HG03469 (cell line): Measurements from ENCODE around the gene TNFRSF1A.

ENCODE experiments used
- ATAC-seq: cut with Tn5 transposase; IDR thresholded peaks from one replicate; pipeline ENCODE4 v1.9.1; 2021; ENCODE audit warnings: mild to moderate bottlenecking, moderate library complexity, moderate number of reproducible peaks; ENCODE audit not compliant: unreplicated experiment

The TNFRSF1A gene

DNA sequence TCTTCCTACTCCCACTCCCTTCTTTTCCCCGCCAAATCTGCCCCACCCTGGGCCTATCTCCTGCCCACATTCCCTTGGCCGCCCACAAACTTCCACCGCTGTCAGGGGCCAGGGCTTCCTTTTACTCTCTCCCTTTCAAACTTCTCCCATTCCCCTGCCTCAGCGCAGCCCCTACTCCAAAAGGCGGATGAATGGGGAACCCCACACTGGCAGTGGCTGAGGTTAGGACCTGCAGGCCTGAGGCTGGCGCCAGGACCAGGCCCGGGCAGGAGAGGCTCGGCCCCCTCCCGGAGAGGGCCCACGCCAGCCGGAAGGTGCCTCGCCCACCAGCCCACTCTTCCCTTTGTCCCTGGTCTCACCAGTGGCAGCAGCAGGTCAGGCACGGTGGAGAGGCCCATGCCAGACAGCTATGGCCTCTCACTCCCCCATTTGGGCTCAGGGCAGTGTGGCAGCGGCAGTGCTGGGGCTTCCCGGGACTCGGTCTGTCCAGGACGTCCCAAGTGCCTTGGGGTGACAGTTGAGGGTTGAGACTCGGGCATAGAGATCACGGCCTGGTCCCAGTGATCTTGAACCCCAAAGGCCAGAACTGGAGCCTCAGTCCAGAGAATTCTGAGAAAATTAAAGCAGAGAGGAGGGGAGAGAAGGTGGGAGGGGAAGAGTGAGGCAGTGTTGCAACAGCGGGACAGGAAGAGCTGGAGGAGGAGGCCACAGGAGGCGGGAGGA, at the start of gene TNFRSF1A:
Gene TNFRSF1A (minus strand): TSS at position 660 of the 723 bp plus-strand sequence. CDS start 262 bp downstream, at position 398.
- ATAC-seq: no peak

- no peak for ATAC-seq
Observed at GRCh38 chr12:6391013-6391412, 49.1 kb upstream of the TNFRSF1A start.

- no peak for ATAC-seq
Observed at GRCh38 chr12:6390084-6390799, 48.4 kb upstream of the TNFRSF1A start.

- ATAC-seq: no peak
Observed at GRCh38 chr12:6387541-6387940, 45.7 kb upstream of the TNFRSF1A start.

- ATAC-seq: no peak
Observed at GRCh38 chr12:6386491-6386890, 44.6 kb upstream of the TNFRSF1A start.

- ATAC-seq: no peak
Observed at GRCh38 chr12:6386038-6386437, 44.2 kb upstream of the TNFRSF1A start.

GRCh38 chr12:6384499-6385436, 42.9 kb upstream of the TNFRSF1A start:
- no peak for ATAC-seq

- no peak for ATAC-seq
Observed at GRCh38 chr12:6383572-6384498, 42.0 kb upstream of the TNFRSF1A start, which contains the start of gene LTBR. Gene LTBR (plus strand): TSS chr12:6384162. CDS start chr12:6384359, 197 bp downstream.

DNA sequence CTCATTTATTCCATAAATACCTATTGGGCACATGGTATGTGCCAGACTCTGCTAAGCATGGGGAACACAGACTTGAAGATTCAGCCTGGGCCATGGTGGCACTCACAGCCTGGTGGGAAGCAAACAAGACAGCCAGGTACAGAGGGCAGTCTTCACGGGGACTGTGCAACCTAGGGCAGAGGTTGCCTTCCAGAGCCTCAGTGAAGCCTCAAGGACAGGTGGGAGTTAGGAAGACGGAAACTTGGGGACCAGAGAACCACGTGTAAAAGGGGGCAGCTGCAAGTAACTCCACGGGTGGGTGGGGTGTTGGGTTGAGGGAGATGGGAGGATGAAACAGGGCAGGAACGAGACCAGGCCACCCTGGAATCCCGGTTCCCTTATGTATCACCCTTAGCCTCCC, 41.1 kb upstream of the TNFRSF1A start:
- no peak for ATAC-seq

DNA sequence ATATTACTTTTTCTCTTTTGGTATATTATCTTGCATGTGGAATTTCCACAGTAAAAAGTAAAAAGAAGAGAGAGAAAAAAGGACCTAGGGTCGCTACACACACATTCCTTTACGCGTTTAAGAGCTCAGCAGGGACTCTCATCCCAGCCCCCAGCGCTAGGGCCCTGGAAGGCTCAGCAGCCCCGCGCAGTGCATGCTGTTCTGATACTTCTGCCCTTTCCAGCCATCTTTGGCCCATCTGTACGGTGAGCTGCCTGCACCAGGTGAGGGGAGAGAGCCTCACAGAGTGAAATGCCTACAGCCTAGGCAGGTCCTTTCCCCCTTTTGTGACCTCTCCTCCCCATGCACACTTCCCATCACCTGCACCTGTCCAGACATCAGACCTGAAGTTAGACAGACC, 40.5 kb upstream of the TNFRSF1A start:
- no peak for ATAC-seq

- no peak for ATAC-seq
Observed at GRCh38 chr12:6380141-6381121, 38.6 kb upstream of the TNFRSF1A start.

- ATAC-seq: no peak
Observed at GRCh38 chr12:6378709-6379472, 37.0 kb upstream of the TNFRSF1A start.

- ATAC-seq: no peak
Observed at GRCh38 chr12:6377667-6377994, 35.8 kb upstream of the TNFRSF1A start.

- no peak for ATAC-seq
Observed at GRCh38 chr12:6376870-6377666, 35.2 kb upstream of the TNFRSF1A start.

- ATAC-seq: no peak
Observed at GRCh38 chr12:6376079-6376869, 34.4 kb upstream of the TNFRSF1A start.

DNA sequence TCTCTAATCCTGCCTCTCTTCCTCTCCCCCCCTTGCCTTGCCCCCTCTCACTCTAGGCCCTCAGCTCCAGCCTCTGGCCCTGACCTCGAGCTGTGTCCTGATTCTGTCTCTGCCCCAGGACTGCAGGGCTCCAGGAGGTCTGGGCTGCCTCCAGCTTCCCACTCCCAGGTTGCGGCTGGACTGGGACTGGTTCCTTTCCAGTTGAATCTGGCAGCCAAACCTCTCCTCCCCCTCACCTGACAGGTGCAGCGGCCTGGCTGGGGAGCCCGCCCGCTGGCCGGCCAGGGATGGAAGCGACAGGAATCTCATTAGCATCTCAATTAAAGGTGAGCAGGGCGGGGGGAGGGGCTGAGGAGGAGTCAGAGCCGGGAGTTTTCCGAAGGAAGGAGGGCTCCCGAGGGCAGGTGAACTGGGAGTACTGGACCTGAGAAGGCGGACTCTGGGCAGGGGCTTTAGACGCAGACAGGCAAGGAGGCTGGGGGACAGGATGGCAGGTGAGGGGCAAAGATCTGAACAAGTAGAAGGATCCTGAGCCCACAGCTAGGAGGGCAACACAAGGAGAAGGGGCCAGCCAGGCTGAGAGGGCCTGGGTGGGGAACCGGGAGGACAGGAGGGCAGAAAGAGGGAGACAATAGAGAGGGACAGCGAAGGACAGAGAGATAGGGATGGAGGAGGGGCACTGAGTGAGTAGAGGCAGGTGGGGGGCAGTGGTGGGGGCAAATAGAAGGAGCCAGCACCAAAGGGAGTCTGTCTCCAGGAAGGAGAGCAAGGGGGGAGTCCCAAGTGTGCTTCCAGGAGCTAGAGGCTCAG, 33.6 kb upstream of the TNFRSF1A start, which contains the start of gene SCNN1A:
Gene SCNN1A (minus strand): TSS at position 295 of the 810 bp plus-strand sequence. CDS start 780 bp downstream, outside the sequence.
- no peak for ATAC-seq
